H1 (cell line): ENCODE measurements around the gene DPY19L1. TPM values are rescaled to one million over a fixed set of nuclear protein-coding genes. Genes with fewer than 3 reads are reported as not detected.

Source experiments
- CHD7 ChIP-seq: fragments of 300-600 bp; sonication (generic); IDR thresholded peaks from 2 replicates; pipeline ENCODE4 v1.7.1; 2012; ENCODE audit warnings: low read length, moderate library complexity, mild to moderate bottlenecking, inconsistent platforms; ENCODE audit not compliant: insufficient replicate concordance
- FOSL1 ChIP-seq: IDR thresholded peaks from 2 replicates; pipeline ENCODE4 v1.6.1; 2011; ENCODE audit warnings: mild to moderate bottlenecking, low read depth, low read length, moderate library complexity; ENCODE audit not compliant: insufficient read depth
- TAF7 ChIP-seq: optimal IDR thresholded peaks from 2 replicates; pipeline ENCODE3; 2011; ENCODE audit warnings: low read depth, mild to moderate bottlenecking, inconsistent platforms, low read length, moderate library complexity, borderline replicate concordance
- polyA plus RNA-seq, 7 experiments: library from polyadenylated mRNA; depleted of rRNA in 3 of 7; stranded (reverse) in 5 of 7; unstranded in 2 of 7; fragments of >200 nt in 5 of 7; fragments of 200-250 nt in 2 of 7; gene quantifications; 1 replicate in 5 of 7; 2 replicates in 1 of 7; 4 replicates in 1 of 7; pipeline versions ENCODE4 v1.2.1 to v1.2.3, GENCODE V29; 2011 to 2013; ENCODE audit warnings: missing spikeins in 2 of 7, mixed read lengths in 2 of 7
- total RNA-seq: library from RNA; stranded (reverse); fragmentation: NEBNext Ultra II Directional; extraction: Animal tissue kit (Norgen Biotek cat#: 25700); gene quantifications from 2 replicates; pipeline ENCODE4 v1.2.1, GENCODE V29; 2021
- TF ChIP-seq, protein P1 (sequence below): IDR thresholded peaks from 2 replicates; pipeline ENCODE4 v1.6.1; 2011; ENCODE audit warnings: low read depth, mild to moderate bottlenecking, low read length; ENCODE audit not compliant: insufficient read depth

The DPY19L1 gene
- total and polyA plus RNA-seq, 2 of the 8 experiments (the other 6 are each of a cell fraction or from before 2014, with no cell fraction given) = 14.1 to 23.3 TPM

DNA sequence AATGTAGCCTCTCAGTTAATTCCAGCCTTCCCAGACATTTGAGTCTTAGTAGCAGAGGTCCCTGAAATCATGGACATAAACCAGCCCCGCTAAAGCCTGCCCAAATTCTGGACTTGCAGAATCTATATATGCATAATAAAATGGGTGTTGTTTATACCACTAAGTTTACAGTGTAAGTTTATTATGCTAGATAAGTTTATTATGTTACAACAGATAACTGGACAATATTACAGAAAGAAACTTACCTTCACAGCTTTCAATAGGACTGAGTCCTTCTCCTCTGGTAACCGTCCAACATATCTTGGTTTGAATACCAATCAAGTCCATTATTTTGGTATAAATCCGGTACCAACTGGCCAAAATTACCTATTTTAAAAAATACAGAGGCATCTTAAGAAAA, 26.2 kb downstream of the DPY19L1 start (continued):
- TF ChIP-seq CHD7 (no peak), TAF7 (no peak), FOSL1 (no peak)
- TF ChIP-seq, protein P1, sequence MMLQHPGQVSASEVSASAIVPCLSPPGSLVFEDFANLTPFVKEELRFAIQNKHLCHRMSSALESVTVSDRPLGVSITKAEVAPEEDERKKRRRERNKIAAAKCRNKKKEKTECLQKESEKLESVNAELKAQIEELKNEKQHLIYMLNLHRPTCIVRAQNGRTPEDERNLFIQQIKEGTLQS = no peak
